Measurements from ENCODE around the gene TRAF7.
A peak's percentile ranks its signal among the peaks of the same experiment; 100 is the strongest.
"Not testable (repeated sequence)": the region's sequence is repeated elsewhere in the genome, so short reads cannot be mapped to it uniquely, and the experiment has no call there.

The TRAF7 gene

GRCh38 chr16:2155091-2155950 is at the start of gene TRAF7:
TSS of gene TRAF7 (plus strand) at chr16:2155782. CDS start at chr16:2163921, 8,139 bp downstream.
- peak; percentile 97 for DNase-seq

GRCh38 chr16:2106211-2106610 is 49.4 kb upstream of the TRAF7 start:
- DNase-seq: not testable (repeated sequence)

- not testable (repeated sequence) for DNase-seq
These were observed 48.3 kb upstream of the TRAF7 start for GRCh38 chr16:2107121-2107790.

- DNase-seq: not testable (repeated sequence)
These were observed 47.8 kb upstream of the TRAF7 start for GRCh38 chr16:2107791-2108125.

- not testable (repeated sequence) for DNase-seq
These were observed 46.9 kb upstream of the TRAF7 start for GRCh38 chr16:2108446-2109270.

GRCh38 chr16:2109271-2109580 is 46.4 kb upstream of the TRAF7 start:
- not testable (repeated sequence) for DNase-seq

GRCh38 chr16:2109872-2110271 is 45.7 kb upstream of the TRAF7 start:
- not testable (repeated sequence) for DNase-seq

GRCh38 chr16:2110332-2111008 is 45.1 kb upstream of the TRAF7 start:
- DNase-seq: not testable (repeated sequence)

- not testable (repeated sequence) for DNase-seq
These were observed 44.6 kb upstream of the TRAF7 start for GRCh38 chr16:2111009-2111353.

- DNase-seq: not testable (repeated sequence)
These were observed 43.9 kb upstream of the TRAF7 start for GRCh38 chr16:2111412-2112335.

- DNase-seq: not testable (repeated sequence)
These were observed 43.0 kb upstream of the TRAF7 start for GRCh38 chr16:2112539-2113106.

- DNase-seq: not testable (repeated sequence)
These were observed 41.4 kb upstream of the TRAF7 start for GRCh38 chr16:2114225-2114624.

GRCh38 chr16:2114885-2115590 is 40.5 kb upstream of the TRAF7 start:
- DNase-seq: not testable (repeated sequence)

- DNase-seq: no peak
These were observed 40.0 kb upstream of the TRAF7 start for GRCh38 chr16:2115591-2115973.

GRCh38 chr16:2116428-2116827 is 39.2 kb upstream of the TRAF7 start:
- not testable (repeated sequence) for DNase-seq

- DNase-seq: not testable (repeated sequence)
These were observed 38.2 kb upstream of the TRAF7 start for GRCh38 chr16:2117341-2117740.

GRCh38 chr16:2117960-2118722 is 37.4 kb upstream of the TRAF7 start:
- DNase-seq: not testable (repeated sequence)

GRCh38 chr16:2121325-2121724 is 34.3 kb upstream of the TRAF7 start:
- DNase-seq: peak; percentile 40

- DNase-seq: no peak
These were observed 33.7 kb upstream of the TRAF7 start for GRCh38 chr16:2121853-2122252.

GRCh38 chr16:2122429-2122828 is 33.2 kb upstream of the TRAF7 start:
- DNase-seq: no peak
